GM12878 (cell line): Measurements from ENCODE around the gene LPIN1. TPM values are rescaled to one million over a fixed set of nuclear protein-coding genes. Genes with fewer than 3 reads are reported as not detected.

Experiments used
- ATAC-seq: fragments of 200-7000 bp; cut with Tn5 transposase; 3 replicates; pipeline ENCODE4 v1.9.1; 2020; ENCODE audit warnings: mild to moderate bottlenecking, moderate library complexity
- BruUV-seq: library from RNA; stranded (reverse); fragments of 400-500 nt; replicated peaks from 2 replicates; lab custom pipeline; 2021; lab: Mats Ljungman, UMichigan
- CTCF ChIA-PET: fragments of 300-600 bp; sonication (Branson Sonifier 250); formaldehyde crosslinking; extraction: SDS; loops from one replicate; lab custom pipeline; 2021; ENCODE audit warnings: inconsistent platforms; lab: Yijun Ruan, JAX
- POLR2A ChIA-PET: fragments of 350-600 bp; formaldehyde crosslinking; extraction: SDS; loops from one replicate; lab custom pipeline; 2021; ENCODE audit warnings: inconsistent platforms; lab: Charles Lee
- RAD21 ChIA-PET: fragments of 300-600 bp; sonication (Branson Sonifier 250); formaldehyde crosslinking; loops from one replicate; lab custom pipeline; 2023; ENCODE audit warnings: antibody characterized with exemption; ENCODE audit not compliant: unreplicated experiment; lab: Charles Lee
- SMC1A ChIA-PET: fragments of 300-600 bp; sonication (Branson Sonifier 250); formaldehyde crosslinking; loops from one replicate; lab custom pipeline; 2023; ENCODE audit not compliant: unreplicated experiment, uncharacterized antibody; lab: Charles Lee
- DNase-seq: peaks from one replicate; pipeline ENCODE4 v3.0.0-alpha.2; 2011; ENCODE audit warnings: low read depth, low spot score
- FAIRE-seq: peaks from 3 replicates; lab custom pipeline; 2011; peaks lifted over from hg19 to GRCh38; lab: Jason Lieb, UNC
- H2AFZ ChIP-seq: 2 replicates; pipeline ENCODE4 v1.6.0; 2011; ENCODE audit warnings: low read depth, low read length, control low read depth; ENCODE audit not compliant: control insufficient read depth
- H3K27ac ChIP-seq: 2 replicates; pipeline ENCODE4 v1.5.1; 2011; ENCODE audit warnings: control low read depth; ENCODE audit not compliant: control insufficient read depth, insufficient read depth
- H3K27me3 ChIP-seq, 2 experiments: replicated peaks in 1 of 2; 2 replicates each; pipeline versions ENCODE4 v1.6.0 to v1.6.1; 2011; ENCODE audit warnings: low read length in 1 of 2; ENCODE audit not compliant: control insufficient read depth in 2 of 2, insufficient read depth in 2 of 2
- H3K36me3 ChIP-seq, 2 experiments: 2 replicates each; pipeline ENCODE4 v1.5.1; 2011; ENCODE audit warnings: low read length in 1 of 2; ENCODE audit not compliant: control insufficient read depth in 2 of 2, insufficient read depth in 2 of 2
- H3K4me1 ChIP-seq: 2 replicates; pipeline ENCODE4 v1.6.1; 2011; ENCODE audit warnings: mild to moderate bottlenecking, low read length, moderate library complexity, mixed read lengths; ENCODE audit not compliant: control insufficient read depth, insufficient read depth
- H3K4me2 ChIP-seq: 2 replicates; pipeline ENCODE4 v1.6.0; 2011; ENCODE audit warnings: control low read depth; ENCODE audit not compliant: control insufficient read depth, insufficient read depth
- H3K4me3 ChIP-seq: fragments of 200-600 bp; sonication (generic); 2 replicates; pipeline ENCODE4 v1.5.1; 2016
- H3K79me2 ChIP-seq: 2 replicates; pipeline ENCODE4 v1.6.0; 2011; ENCODE audit warnings: low read length; ENCODE audit not compliant: control insufficient read depth, insufficient read depth
- H3K9ac ChIP-seq: 2 replicates; pipeline ENCODE4 v1.8.0; 2011; ENCODE audit warnings: low read length, control low read depth, mixed read lengths; ENCODE audit not compliant: control insufficient read depth, insufficient read depth
- H3K9me3 ChIP-seq: replicated peaks from 3 replicates; pipeline ENCODE4 v1.5.1; 2011; ENCODE audit warnings: mild to moderate bottlenecking, low read length; ENCODE audit not compliant: control insufficient read depth, insufficient read depth
- H4K20me1 ChIP-seq: 2 replicates; pipeline ENCODE4 v1.6.0; 2011; ENCODE audit not compliant: control insufficient read depth, insufficient read depth
- BCL11A ChIP-seq: IDR thresholded peaks from 2 replicates; pipeline ENCODE4 v1.6.1; 2011; ENCODE audit warnings: low read depth, low read length
- CBX3 ChIP-seq: fragments of 200-600 bp; sonication (generic); IDR thresholded peaks from 2 replicates; pipeline ENCODE4 v1.6.1; 2016; ENCODE audit warnings: low read depth, borderline replicate concordance
- CBX5 ChIP-seq: sonication (generic); IDR thresholded peaks from 2 replicates; pipeline ENCODE4 v1.6.1; 2016; ENCODE audit warnings: low read depth, moderate library complexity, mild to moderate bottlenecking, inconsistent platforms
- CHD4 ChIP-seq: fragments of 200-600 bp; sonication (generic); IDR thresholded peaks from 2 replicates; pipeline ENCODE4 v1.6.1; 2016; ENCODE audit warnings: mild to moderate bottlenecking
- EP300 ChIP-seq, 2 experiments: fragments of 150-350 bp in 1 of 2; IDR thresholded peaks; 2 replicates each; pipeline ENCODE4 v1.6.1; 2011 to 2012; ENCODE audit warnings: low read depth in 2 of 2, low read length in 2 of 2, borderline replicate concordance in 1 of 2, improper control_type of control experiment in 1 of 2, inconsistent platforms in 1 of 2; ENCODE audit not compliant: control insufficient read depth in 1 of 2
- KLF5 ChIP-seq: fragments of 450-650 bp; IDR thresholded peaks from 2 replicates; pipeline ENCODE4 v1.6.1; 2014; ENCODE audit warnings: mild to moderate bottlenecking; ENCODE audit not compliant: partially characterized antibody
- MYB ChIP-seq: fragments of 150-350 bp; IDR thresholded peaks from 2 replicates; pipeline ENCODE4 v1.6.1; 2014; ENCODE audit warnings: mild to moderate bottlenecking, low read depth, low read length, borderline replicate concordance
- NRF1 ChIP-seq: conservative IDR thresholded peaks from 2 replicates; pipeline ENCODE4 v1.6.1; 2011; ENCODE audit warnings: mild to moderate bottlenecking, low read depth, low read length, improper control_type of control experiment
- RAD21 ChIP-seq: IDR thresholded peaks from 2 replicates; pipeline ENCODE4 v1.6.1; 2011; ENCODE audit warnings: mild to moderate bottlenecking, low read depth, low read length, moderate library complexity; ENCODE audit not compliant: insufficient read depth
- RCOR1 ChIP-seq: conservative IDR thresholded peaks from 2 replicates; pipeline ENCODE4 v1.6.1; 2012; ENCODE audit warnings: low read depth, low read length, improper control_type of control experiment
- TCF7 ChIP-seq: IDR thresholded peaks from 2 replicates; pipeline ENCODE4 v1.6.1; 2014; ENCODE audit warnings: antibody characterized with exemption, borderline replicate concordance
- WGBS: methylation state at CpG from one replicate; pipeline ENCODE4 v1.1.6; 2016; ENCODE audit warnings: low lambda C conversion rate; ENCODE audit not compliant: insufficient replicate concordance, insufficient coverage; ENCODE audit errors: missing lambda C conversion rate; 5-methylcytosine and 5-hydroxymethylcytosine counted together
- in situ Hi-C: fragments of 300-500 bp; cut with MboI; formaldehyde crosslinking; loops from 9 replicates; pipeline ENCODE4 v1.14.3; 2018; ENCODE audit warnings: mixed read lengths
- intact Hi-C: fragments of 100-400 bp; cut with micrococcal nuclease; formaldehyde crosslinking; loops from one replicate; pipeline ENCODE4 v1.14.2; 2022; ENCODE audit not compliant: unreplicated experiment
- polyA plus RNA-seq, 11 experiments: library from polyadenylated mRNA; depleted of rRNA in 4 of 11; unstranded in 6 of 11; stranded (reverse) in 5 of 11; fragments of >200 nt; fragmentation: Nextera tagmentation in 4 of 11; fragmentation: Illumina TruSeq in 1 of 11; extraction: Ambion mirVana in 4 of 11; extraction: Trizol in 1 of 11; gene quantifications; 1 replicate in 1 of 11; 2 replicates in 10 of 11; pipeline versions ENCODE4 v1.2.1 to v1.2.3, GENCODE V29; 2011 to 2016; ENCODE audit warnings: inconsistent platforms in 2 of 11, missing spikeins in 2 of 11, low read depth in 1 of 11
- total RNA-seq, 4 experiments: library from RNA; depleted of rRNA in 3 of 4; stranded (reverse); fragments of >200 nt in 3 of 4; fragmentation: Illumina TruSeq in 1 of 4; extraction: Trizol in 1 of 4; gene quantifications; 2 replicates each; pipeline versions ENCODE4 v1.2.1 to v1.2.3, GENCODE V29; 2013 to 2021
- TF ChIP-seq, protein P1 (sequence below): fragments of 450-650 bp; IDR thresholded peaks from 2 replicates; pipeline ENCODE4 v1.6.1; 2017; ENCODE audit warnings: mild to moderate bottlenecking, moderate library complexity
- TF ChIP-seq, protein P2 (sequence below): fragments of 450-650 bp; IDR thresholded peaks from 2 replicates; pipeline ENCODE4 v1.6.1; 2017; ENCODE audit warnings: mild to moderate bottlenecking
- TF ChIP-seq, protein P3 (sequence below): fragments of 150-350 bp; IDR thresholded peaks from 2 replicates; pipeline ENCODE4 v1.6.1; 2014; ENCODE audit warnings: mild to moderate bottlenecking, low read depth, low read length
- TF ChIP-seq, protein P4 (sequence below): IDR thresholded peaks from 2 replicates; pipeline ENCODE4 v1.6.1; 2012; ENCODE audit warnings: low read depth, low read length, improper control_type of control experiment

The LPIN1 gene
- total and polyA plus RNA-seq, 10 of the 15 experiments (the other 5 are each of a cell fraction or from before 2014, with no cell fraction given): 18.8 to 82.5 (median 50.3) TPM

DNA sequence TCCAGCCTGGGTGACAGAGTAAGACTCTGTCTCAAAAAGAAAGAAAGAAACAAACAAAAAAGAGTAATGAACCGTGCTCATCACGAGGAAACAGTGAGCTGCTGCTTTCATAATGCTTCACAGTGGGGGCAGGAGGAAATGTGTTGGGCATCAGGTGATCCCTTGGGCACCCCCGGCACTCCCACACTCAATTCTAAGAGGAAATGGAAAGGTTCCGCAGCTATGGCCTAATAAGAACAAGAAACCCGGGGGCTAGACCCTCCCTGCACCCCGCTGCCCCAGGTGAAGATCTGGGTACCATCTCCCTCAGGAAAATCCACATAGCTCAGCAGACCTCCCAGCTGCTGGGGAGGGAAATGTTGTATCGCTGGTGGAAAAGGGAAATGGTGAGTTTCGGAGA is 118.9 kb downstream of the LPIN1 start:
- WGBS: 5% methylated on average over 8 of the region's 8 CpGs
- RAD21 ChIA-PET: interaction anchor here (0.9 to 7.0 kb wide), 15 partner anchors 8 to 851 kb away, joined by 3 to 79 read pairs (median 13); partner anchors contain the start of gene TRIB2
- H3K9me3 ChIP-seq: peaks cover under 1% of the 10 kb centered on the region; the same call in 2 of the 3 replicates
- H3K36me3 ChIP-seq: no peaks in the 10 kb centered on the region
- no peaks in the 10 kb centered on the region for H4K20me1 ChIP-seq
- BruUV-seq: no TSS peak
- CTCF ChIA-PET: interaction anchor here (0.6 to 8.3 kb wide), 21 partner anchors 9 to 1141 kb away, joined by 3 to 61 read pairs (median 6); partner anchors contain the start of gene TRIB2
- peaks cover 29% of the 10 kb centered on the region for H3K79me2 ChIP-seq
- H3K4me3 ChIP-seq: no peak overlapping the region
- no peak overlapping the region for H2AFZ ChIP-seq
- H3K4me1 ChIP-seq: peaks cover 63% of the 10 kb centered on the region
- H3K9ac ChIP-seq: peak overlapping the region; percentile 25; the same call in 1 of the 2 replicates
- H3K27ac ChIP-seq: peak overlapping the region; percentile 73
- ATAC-seq (peak; percentile 10), FAIRE-seq (no peak), DNase-seq (no peak)
- in situ Hi-C loops: no loop called here
- SMC1A ChIA-PET: interaction anchor here (0.7 to 8.4 kb wide), 28 partner anchors 8 to 1065 kb away, joined by 3 to 90 read pairs (median 7); partner anchors contain the start of gene TRIB2
- peak overlapping the region; percentile 60 for H3K4me2 ChIP-seq
- intact Hi-C loops: loop anchor here (5.0 to 10.0 kb wide), 6 partner anchors 113 to 639 kb away; no protein-coding TSS in a partner anchor
- POLR2A ChIA-PET: interaction anchor here (0.7 to 4.0 kb wide), 4 partner anchors 109 to 180 kb away, joined by 3 to 26 read pairs (median 6); no protein-coding TSS in a partner anchor
- H3K27me3 ChIP-seq: no peaks in the 10 kb centered on the region
- TF ChIP-seq TCF7 (no peak), CBX3 (no peak), RCOR1 (no peak), CHD4 (no peak), BCL11A (0 out of 2 replicates have a peak, but pooled peaks have one; percentile 30), CBX5 (no peak), EP300 (IDR thresholded peaks at IDR 0.05; ENCODE audit: borderline replicate concordance in 1 of 2, control insufficient read depth in 1 of 2, low read depth in 2 of 2, low read length in 2 of 2) (no peak), NRF1 (no peak), MYB (no peak), KLF5 (no peak), RAD21 (no peak)
- TF ChIP-seq, protein P1, sequence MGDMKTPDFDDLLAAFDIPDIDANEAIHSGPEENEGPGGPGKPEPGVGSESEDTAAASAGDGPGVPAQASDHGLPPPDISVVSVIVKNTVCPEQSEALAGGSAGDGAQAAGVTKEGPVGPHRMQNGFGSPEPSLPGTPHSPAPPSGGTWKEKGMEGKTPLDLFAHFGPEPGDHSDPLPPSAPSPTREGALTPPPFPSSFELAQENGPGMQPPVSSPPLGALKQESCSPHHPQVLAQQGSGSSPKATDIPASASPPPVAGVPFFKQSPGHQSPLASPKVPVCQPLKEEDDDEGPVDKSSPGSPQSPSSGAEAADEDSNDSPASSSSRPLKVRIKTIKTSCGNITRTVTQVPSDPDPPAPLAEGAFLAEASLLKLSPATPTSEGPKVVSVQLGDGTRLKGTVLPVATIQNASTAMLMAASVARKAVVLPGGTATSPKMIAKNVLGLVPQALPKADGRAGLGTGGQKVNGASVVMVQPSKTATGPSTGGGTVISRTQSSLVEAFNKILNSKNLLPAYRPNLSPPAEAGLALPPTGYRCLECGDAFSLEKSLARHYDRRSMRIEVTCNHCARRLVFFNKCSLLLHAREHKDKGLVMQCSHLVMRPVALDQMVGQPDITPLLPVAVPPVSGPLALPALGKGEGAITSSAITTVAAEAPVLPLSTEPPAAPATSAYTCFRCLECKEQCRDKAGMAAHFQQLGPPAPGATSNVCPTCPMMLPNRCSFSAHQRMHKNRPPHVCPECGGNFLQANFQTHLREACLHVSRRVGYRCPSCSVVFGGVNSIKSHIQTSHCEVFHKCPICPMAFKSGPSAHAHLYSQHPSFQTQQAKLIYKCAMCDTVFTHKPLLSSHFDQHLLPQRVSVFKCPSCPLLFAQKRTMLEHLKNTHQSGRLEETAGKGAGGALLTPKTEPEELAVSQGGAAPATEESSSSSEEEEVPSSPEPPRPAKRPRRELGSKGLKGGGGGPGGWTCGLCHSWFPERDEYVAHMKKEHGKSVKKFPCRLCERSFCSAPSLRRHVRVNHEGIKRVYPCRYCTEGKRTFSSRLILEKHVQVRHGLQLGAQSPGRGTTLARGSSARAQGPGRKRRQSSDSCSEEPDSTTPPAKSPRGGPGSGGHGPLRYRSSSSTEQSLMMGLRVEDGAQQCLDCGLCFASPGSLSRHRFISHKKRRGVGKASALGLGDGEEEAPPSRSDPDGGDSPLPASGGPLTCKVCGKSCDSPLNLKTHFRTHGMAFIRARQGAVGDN: no peak; the same call in 1 of the 2 replicates
- TF ChIP-seq, protein P2, sequence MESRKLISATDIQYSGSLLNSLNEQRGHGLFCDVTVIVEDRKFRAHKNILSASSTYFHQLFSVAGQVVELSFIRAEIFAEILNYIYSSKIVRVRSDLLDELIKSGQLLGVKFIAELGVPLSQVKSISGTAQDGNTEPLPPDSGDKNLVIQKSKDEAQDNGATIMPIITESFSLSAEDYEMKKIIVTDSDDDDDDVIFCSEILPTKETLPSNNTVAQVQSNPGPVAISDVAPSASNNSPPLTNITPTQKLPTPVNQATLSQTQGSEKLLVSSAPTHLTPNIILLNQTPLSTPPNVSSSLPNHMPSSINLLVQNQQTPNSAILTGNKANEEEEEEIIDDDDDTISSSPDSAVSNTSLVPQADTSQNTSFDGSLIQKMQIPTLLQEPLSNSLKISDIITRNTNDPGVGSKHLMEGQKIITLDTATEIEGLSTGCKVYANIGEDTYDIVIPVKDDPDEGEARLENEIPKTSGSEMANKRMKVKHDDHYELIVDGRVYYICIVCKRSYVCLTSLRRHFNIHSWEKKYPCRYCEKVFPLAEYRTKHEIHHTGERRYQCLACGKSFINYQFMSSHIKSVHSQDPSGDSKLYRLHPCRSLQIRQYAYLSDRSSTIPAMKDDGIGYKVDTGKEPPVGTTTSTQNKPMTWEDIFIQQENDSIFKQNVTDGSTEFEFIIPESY: no peak
- TF ChIP-seq, protein P3, sequence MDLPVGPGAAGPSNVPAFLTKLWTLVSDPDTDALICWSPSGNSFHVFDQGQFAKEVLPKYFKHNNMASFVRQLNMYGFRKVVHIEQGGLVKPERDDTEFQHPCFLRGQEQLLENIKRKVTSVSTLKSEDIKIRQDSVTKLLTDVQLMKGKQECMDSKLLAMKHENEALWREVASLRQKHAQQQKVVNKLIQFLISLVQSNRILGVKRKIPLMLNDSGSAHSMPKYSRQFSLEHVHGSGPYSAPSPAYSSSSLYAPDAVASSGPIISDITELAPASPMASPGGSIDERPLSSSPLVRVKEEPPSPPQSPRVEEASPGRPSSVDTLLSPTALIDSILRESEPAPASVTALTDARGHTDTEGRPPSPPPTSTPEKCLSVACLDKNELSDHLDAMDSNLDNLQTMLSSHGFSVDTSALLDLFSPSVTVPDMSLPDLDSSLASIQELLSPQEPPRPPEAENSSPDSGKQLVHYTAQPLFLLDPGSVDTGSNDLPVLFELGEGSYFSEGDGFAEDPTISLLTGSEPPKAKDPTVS: no peak
- TF ChIP-seq, protein P4, sequence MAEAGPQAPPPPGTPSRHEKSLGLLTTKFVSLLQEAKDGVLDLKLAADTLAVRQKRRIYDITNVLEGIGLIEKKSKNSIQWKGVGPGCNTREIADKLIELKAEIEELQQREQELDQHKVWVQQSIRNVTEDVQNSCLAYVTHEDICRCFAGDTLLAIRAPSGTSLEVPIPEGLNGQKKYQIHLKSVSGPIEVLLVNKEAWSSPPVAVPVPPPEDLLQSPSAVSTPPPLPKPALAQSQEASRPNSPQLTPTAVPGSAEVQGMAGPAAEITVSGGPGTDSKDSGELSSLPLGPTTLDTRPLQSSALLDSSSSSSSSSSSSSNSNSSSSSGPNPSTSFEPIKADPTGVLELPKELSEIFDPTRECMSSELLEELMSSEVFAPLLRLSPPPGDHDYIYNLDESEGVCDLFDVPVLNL: no peak
